H1 (cell line): ENCODE results near the gene UBXN11. TPM values are rescaled to one million over a fixed set of nuclear protein-coding genes. Genes with fewer than 3 reads are reported as not detected.

ENCODE experiments used
- CTCF ChIA-PET: fragments of 300-600 bp; sonication (Branson Sonifier 250); formaldehyde crosslinking; loops from one replicate; lab custom pipeline; 2021; ENCODE audit not compliant: partially characterized antibody; lab: Charles Lee
- POLR2A ChIA-PET: fragments of 300-600 bp; sonication (Branson Sonifier 250); formaldehyde crosslinking; loops from one replicate; lab custom pipeline; 2021; ENCODE audit warnings: inconsistent platforms; ENCODE audit not compliant: partially characterized antibody; lab: Charles Lee
- DNase-seq, 2 experiments: peaks; one replicate each; pipeline versions ENCODE4 v3.0.0 to v3.0.0-alpha.2; 2010 to 2022; ENCODE audit warnings: low spot score in 2 of 2, low read depth in 1 of 2, mixed read lengths in 1 of 2
- FAIRE-seq: peaks from 2 replicates; lab custom pipeline; 2011; peaks lifted over from hg19 to GRCh38; lab: Jason Lieb, UNC
- H2AFZ ChIP-seq: 2 replicates; pipeline ENCODE4 v1.8.1; 2012; ENCODE audit warnings: low read length, inconsistent platforms
- H2AK5ac ChIP-seq: 2 replicates; pipeline ENCODE4 v1.6.1; 2013; ENCODE audit warnings: low read depth, low read length
- H2BK120ac ChIP-seq: replicated peaks from 2 replicates; pipeline ENCODE3; 2013; ENCODE audit warnings: low read depth, low read length, inconsistent platforms
- H2BK12ac ChIP-seq: 2 replicates; pipeline ENCODE4 v1.6.1; 2013; ENCODE audit warnings: low read depth, low read length
- H2BK15ac ChIP-seq: 2 replicates; pipeline ENCODE4 v1.6.1; 2013; ENCODE audit warnings: low read length
- H2BK20ac ChIP-seq: 2 replicates; pipeline ENCODE4 v1.6.1; 2013; ENCODE audit warnings: low read length
- H2BK5ac ChIP-seq: 2 replicates; pipeline ENCODE4 v1.6.1; 2013; ENCODE audit warnings: low read depth, low read length
- H3K14ac ChIP-seq: 2 replicates; pipeline ENCODE4 v1.6.1; 2013; ENCODE audit warnings: inconsistent platforms; ENCODE audit not compliant: insufficient read length
- H3K18ac ChIP-seq: 2 replicates; pipeline ENCODE4 v1.6.1; 2013; ENCODE audit warnings: low read length; ENCODE audit errors: extremely low read depth
- H3K23ac ChIP-seq: 2 replicates; pipeline ENCODE4 v1.6.1; 2013; ENCODE audit warnings: inconsistent platforms; ENCODE audit not compliant: insufficient read length
- H3K23me2 ChIP-seq: 2 replicates; pipeline ENCODE4 v1.6.1; 2013; ENCODE audit warnings: low read depth, low read length
- H3K27ac ChIP-seq: 2 replicates; pipeline ENCODE4 v1.6.1; 2011; ENCODE audit warnings: low read depth, low read length, inconsistent platforms
- H3K27me3 ChIP-seq, 4 experiments: replicated peaks in 1 of 4; 1 replicate in 1 of 4; 2 replicates in 3 of 4; pipeline versions ENCODE4 v1.6.1 to v1.8.1; 2011 to 2013; ENCODE audit warnings: low read length in 3 of 4, mild to moderate bottlenecking in 3 of 4, inconsistent platforms in 2 of 4, mixed read lengths in 2 of 4, moderate library complexity in 1 of 4; ENCODE audit not compliant: control insufficient read depth in 3 of 4, insufficient read depth in 3 of 4; ENCODE audit errors: extremely low read depth in 1 of 4
- H3K36me3 ChIP-seq, 4 experiments: 2 replicates each; pipeline versions ENCODE4 v1.6.1 to v1.8.1; 2011 to 2013; ENCODE audit warnings: mild to moderate bottlenecking in 4 of 4, low read length in 3 of 4, moderate library complexity in 2 of 4, control low read depth in 1 of 4, inconsistent platforms in 1 of 4; ENCODE audit not compliant: insufficient read depth in 4 of 4, control insufficient read depth in 2 of 4
- H3K4ac ChIP-seq: replicated peaks from 2 replicates; pipeline ENCODE3; 2013; ENCODE audit warnings: low read length, low read depth, mixed read lengths, inconsistent platforms; ENCODE audit not compliant: insufficient read length
- H3K4me1 ChIP-seq, 4 experiments: replicated peaks in 1 of 4; 1 replicate in 1 of 4; 2 replicates in 3 of 4; pipeline versions ENCODE4 v1.6.1 to v1.8.1; 2011 to 2013; ENCODE audit warnings: low read length in 3 of 4, inconsistent platforms in 2 of 4, mixed read lengths in 1 of 4; ENCODE audit not compliant: insufficient read depth in 4 of 4, control insufficient read depth in 3 of 4
- H3K4me2 ChIP-seq, 2 experiments: 2 replicates each; pipeline versions ENCODE4 v1.6.1 to v1.8.1; 2011 to 2013; ENCODE audit warnings: low read depth in 2 of 2, low read length in 2 of 2, control low read depth in 1 of 2, inconsistent platforms in 1 of 2, mild to moderate bottlenecking in 1 of 2; ENCODE audit not compliant: insufficient read depth in 1 of 2
- H3K4me3 ChIP-seq, 4 experiments: fragments of 200-600, 300-600 bp in 1 of 4; sonication (generic), shearing (Covaris generic), sonication (Bioruptor Twin) in 1 of 4; 2 replicates each; pipeline versions ENCODE4 v1.5.1 to v1.8.1; 2011 to 2016; ENCODE audit warnings: low read length in 4 of 4, low read depth in 3 of 4, control low read depth in 2 of 4, inconsistent platforms in 2 of 4, mild to moderate bottlenecking in 2 of 4, mixed read lengths in 1 of 4, moderate library complexity in 1 of 4; ENCODE audit not compliant: insufficient read depth in 2 of 4; ENCODE audit errors: extremely low read depth in 1 of 4
- H3K56ac ChIP-seq: replicated peaks from 2 replicates; pipeline ENCODE3; 2013; ENCODE audit warnings: low read depth, mild to moderate bottlenecking, mixed read lengths, low read length, inconsistent platforms; ENCODE audit not compliant: insufficient read length
- H3K79me1 ChIP-seq: 2 replicates; pipeline ENCODE4 v1.6.1; 2013; ENCODE audit warnings: low read depth, low read length, control low read depth
- H3K79me2 ChIP-seq, 2 experiments: 2 replicates each; pipeline versions ENCODE4 v1.6.1 to v1.8.1; 2012 to 2013; ENCODE audit warnings: low read length in 2 of 2, mild to moderate bottlenecking in 2 of 2, inconsistent platforms in 1 of 2; ENCODE audit not compliant: insufficient read depth in 2 of 2, control insufficient read depth in 1 of 2
- H3K9ac ChIP-seq, 4 experiments: replicated peaks in 1 of 4; 1 replicate in 1 of 4; 2 replicates in 3 of 4; pipeline versions ENCODE4 v1.6.1 to v1.8.1; 2011 to 2013; ENCODE audit warnings: low read depth in 3 of 4, low read length in 3 of 4, control low read depth in 2 of 4, mild to moderate bottlenecking in 2 of 4, moderate library complexity in 2 of 4, inconsistent platforms in 1 of 4; ENCODE audit errors: extremely low read depth in 1 of 4
- H3K9me3 ChIP-seq, 2 experiments: 2 replicates each; pipeline versions ENCODE4 v1.6.1 to v1.8.1; 2012 to 2013; ENCODE audit warnings: mild to moderate bottlenecking in 2 of 2, moderate library complexity in 2 of 2, control low read depth in 1 of 2, inconsistent platforms in 1 of 2, low read depth in 1 of 2, low read length in 1 of 2, mixed read lengths in 1 of 2; ENCODE audit not compliant: insufficient read depth in 2 of 2
- H4K20me1 ChIP-seq, 2 experiments: replicated peaks in 1 of 2; 2 replicates each; pipeline versions ENCODE3 to v1.8.1; 2011 to 2013; ENCODE audit warnings: inconsistent platforms in 2 of 2, low read length in 2 of 2, mild to moderate bottlenecking in 1 of 2; ENCODE audit not compliant: insufficient read depth in 2 of 2, control insufficient read depth in 1 of 2
- H4K5ac ChIP-seq: 2 replicates; pipeline ENCODE4 v1.6.1; 2013; ENCODE audit warnings: low read length, low read depth, mixed read lengths, inconsistent platforms; ENCODE audit not compliant: insufficient read length
- H4K8ac ChIP-seq: 2 replicates; pipeline ENCODE4 v1.8.0; 2013; ENCODE audit warnings: mild to moderate bottlenecking, moderate library complexity, low read length, inconsistent platforms; ENCODE audit not compliant: insufficient read depth; ENCODE audit errors: extremely low read depth
- H4K91ac ChIP-seq: replicated peaks from 2 replicates; pipeline ENCODE3; 2013; ENCODE audit warnings: low read length, mixed read lengths, inconsistent platforms; ENCODE audit not compliant: insufficient read length
- BACH1 ChIP-seq: IDR thresholded peaks from 2 replicates; pipeline ENCODE4 v1.6.1; 2012; ENCODE audit warnings: low read length, improper control_type of control experiment
- CREB1 ChIP-seq: IDR thresholded peaks from 2 replicates; pipeline ENCODE4 v1.6.1; 2012; ENCODE audit warnings: inconsistent platforms
- CTCF ChIP-seq, 3 experiments: IDR thresholded peaks; 1 replicate in 2 of 3; 2 replicates in 1 of 3; pipeline versions ENCODE4 v1.5.1 to v1.6.1; 2011; ENCODE audit warnings: low read length in 3 of 3, mild to moderate bottlenecking in 3 of 3, inconsistent platforms in 2 of 3, low read depth in 1 of 3, moderate library complexity in 1 of 3; ENCODE audit not compliant: insufficient read depth in 1 of 3; ENCODE audit errors: control extremely low read depth in 1 of 3
- E2F6 ChIP-seq: IDR thresholded peaks from 2 replicates; pipeline ENCODE4 v1.6.1; 2012; ENCODE audit warnings: inconsistent platforms
- KDM1A ChIP-seq: fragments of 200-600, 300-600 bp; sonication (generic); IDR thresholded peaks from 2 replicates; pipeline ENCODE4 v1.7.1; 2016; ENCODE audit warnings: mild to moderate bottlenecking, low read length, borderline replicate concordance
- NANOG ChIP-seq: IDR thresholded peaks from 2 replicates; pipeline ENCODE4 v1.6.1; 2011; ENCODE audit warnings: low read length, low read depth, mild to moderate bottlenecking, inconsistent platforms; ENCODE audit not compliant: insufficient read depth, poor library complexity, severe bottlenecking
- SP4 ChIP-seq: IDR thresholded peaks from 2 replicates; pipeline ENCODE4 v1.6.1; 2012; ENCODE audit warnings: low read length, inconsistent platforms
- ZNF274 ChIP-seq: IDR thresholded peaks from 2 replicates; pipeline ENCODE4 v1.7.0; 2012; ENCODE audit warnings: low read length, borderline replicate concordance; ENCODE audit errors: extremely low read depth
- WGBS, 2 experiments: shearing (Covaris generic) in 1 of 2; methylation state at CpG; one replicate each; pipeline versions ENCODE4 v1.1.6 to v1.1.7; 2013 to 2015; ENCODE audit warnings: low lambda C conversion rate in 2 of 2, mixed read lengths in 2 of 2, inconsistent platforms in 1 of 2, low coverage in 1 of 2, missing lambda C conversion rate in 1 of 2; ENCODE audit not compliant: insufficient replicate concordance in 2 of 2, insufficient coverage in 1 of 2, insufficient read length in 1 of 2; ENCODE audit errors: extremely low coverage in 1 of 2, missing lambda C conversion rate in 1 of 2; 5-methylcytosine and 5-hydroxymethylcytosine counted together
- polyA plus RNA-seq, 7 experiments: library from polyadenylated mRNA; depleted of rRNA in 3 of 7; stranded (reverse) in 5 of 7; unstranded in 2 of 7; fragments of >200 nt in 5 of 7; fragments of 200-250 nt in 2 of 7; gene quantifications; 1 replicate in 5 of 7; 2 replicates in 1 of 7; 4 replicates in 1 of 7; pipeline versions ENCODE4 v1.2.1 to v1.2.3, GENCODE V29; 2011 to 2013; ENCODE audit warnings: missing spikeins in 2 of 7, mixed read lengths in 2 of 7
- total RNA-seq: library from RNA; stranded (reverse); fragmentation: NEBNext Ultra II Directional; extraction: Animal tissue kit (Norgen Biotek cat#: 25700); gene quantifications from 2 replicates; pipeline ENCODE4 v1.2.1, GENCODE V29; 2021

Gene UBXN11
- total and polyA plus RNA-seq, 2 of the 8 experiments (the other 6 are each of a cell fraction or from before 2014, with no cell fraction given): 6.3 to 10.4 TPM

GRCh38 chr1:26323382-26323781 is 16.9 kb upstream of the UBXN11 start:
- Histone ChIP-seq H4K20me1 (peaks cover 0 to 2% of the 10 kb centered on the region in 2 experiments), H3K4me3 (no peak overlapping the region), H2BK15ac (no peak overlapping the region), H3K14ac (no peak overlapping the region), H2BK5ac (no peak overlapping the region), H3K4me2 (no peak overlapping the region), H3K4me1 (no peaks in the 10 kb centered on the region; a peak in 1 of 7 replicates), H2BK12ac (no peak overlapping the region), H3K9ac (no peak overlapping the region), H3K23ac (no peak overlapping the region), H3K79me1 (no peaks in the 10 kb centered on the region), H3K4ac (no peak overlapping the region)
- FAIRE-seq: no peak
- WGBS, 2 experiments: 82% methylated on average over 2 of the region's 2 CpGs; no CpG with 5 or more reads in 1 of the 2 experiments
- POLR2A ChIA-PET: no interaction called here
- DNase-seq: no peak
- TF ChIP-seq KDM1A (no peak), BACH1 (no peak), ZNF274 (no peak), NANOG (no peak), CREB1 (no peak), SP4 (no peak), CTCF (IDR thresholded peaks at IDR 0.05; ENCODE audit: control extremely low read depth in 1 of 3, insufficient read depth in 1 of 3, low read depth in 1 of 3, low read length in 3 of 3) (no peak), E2F6 (no peak)
- TF ChIP-seq, all 59 proteins: peak for 0
- Histone ChIP-seq H3K56ac (no peak overlapping the region), H3K27me3 (no peaks in the 10 kb centered on the region), H3K27ac (no peak overlapping the region), H4K8ac (no peak overlapping the region), H3K79me2 (no peaks in the 10 kb centered on the region), H2AFZ (no peak overlapping the region), H3K23me2 (no peaks in the 10 kb centered on the region), H4K5ac (no peak overlapping the region), H3K9me3 (no peaks in the 10 kb centered on the region), H4K91ac (no peak overlapping the region), H2AK5ac (no peak overlapping the region), H3K36me3 (peaks cover 7 to 22% (median 18%) of the 10 kb centered on the region in 4 experiments; a peak in 7 of 8 replicates), H2BK20ac (no peak overlapping the region), H3K18ac (no peak overlapping the region), H2BK120ac (no peak overlapping the region)
- CTCF ChIA-PET: interaction anchor here (0.8 to 57.0 kb wide), 5 partner anchors 7 to 94 kb away, joined by 4 to 1530 read pairs (median 14); partner anchors contain the start of genes SH3BGRL3 and UBXN11
